GM20000 (cell line): Measurements from ENCODE around the gene ETNK1.

Experiments
- DNase-seq: peaks from one replicate; pipeline ENCODE4 v3.0.0; 2012; ENCODE audit warnings: low spot score
- CTCF ChIP-seq: IDR thresholded peaks from 2 replicates; pipeline ENCODE4 v1.5.1; 2012; ENCODE audit warnings: mild to moderate bottlenecking, control low read depth; ENCODE audit errors: extremely low read depth, missing control alignments

The ETNK1 gene

DNA sequence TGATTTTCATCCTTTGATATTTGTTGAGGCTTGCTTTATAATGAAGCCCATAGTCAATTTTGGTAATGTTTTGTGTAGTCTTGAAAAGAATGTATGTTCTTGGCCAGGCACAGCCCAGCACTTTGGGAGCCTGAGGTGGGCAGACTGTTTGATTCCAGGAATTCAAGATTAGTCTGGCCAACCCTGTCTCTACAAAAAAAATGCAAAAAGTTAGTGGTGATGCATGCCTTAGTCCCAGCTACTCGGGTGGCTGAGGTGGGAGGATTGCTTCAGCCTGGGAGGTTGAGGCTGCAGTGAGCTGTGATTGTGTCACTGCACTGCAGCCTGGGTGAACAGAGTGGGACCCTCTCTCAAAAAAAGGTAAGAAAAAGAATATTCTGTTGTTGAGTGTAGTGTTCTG is 10.8 kb downstream of the ETNK1 start:
- no peak for TF ChIP-seq CTCF
- DNase-seq = no peak

- TF ChIP-seq CTCF = no peak
- DNase-seq = no peak
Observed at GRCh38 chr12:22640851-22641250, 15.9 kb downstream of the ETNK1 start.

DNA sequence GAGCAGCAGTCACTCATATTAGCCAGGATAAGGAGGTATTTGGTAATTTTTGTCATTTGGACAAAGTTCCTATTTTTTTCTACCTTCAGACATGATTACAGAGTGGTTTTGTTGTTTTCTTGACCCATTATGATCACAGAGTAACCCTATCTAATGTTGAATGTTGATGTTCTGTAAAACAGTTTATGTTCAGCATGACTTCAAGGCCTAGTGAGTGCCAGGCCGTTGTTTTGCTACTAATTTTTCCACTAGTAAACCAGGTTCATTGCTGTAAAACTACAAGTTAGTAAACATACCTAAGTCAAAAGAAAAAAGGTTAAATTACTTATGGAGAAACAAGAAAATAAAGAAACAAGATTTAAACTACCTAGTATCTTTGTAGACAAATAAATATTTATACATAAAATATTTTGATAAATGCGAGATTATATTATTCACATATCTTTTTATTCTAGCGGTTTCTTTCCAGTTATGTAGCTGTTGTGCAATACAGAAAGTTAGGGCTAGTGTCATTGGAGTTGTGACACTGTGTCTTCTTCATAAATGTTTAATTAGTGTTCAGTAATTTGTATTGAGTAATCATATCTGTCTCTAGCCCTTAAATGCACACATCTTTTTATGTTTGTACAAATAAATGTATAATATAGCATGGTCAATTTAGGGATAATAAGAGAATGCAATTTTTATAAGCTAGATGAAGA is 16.5 kb downstream of the ETNK1 start:
- TF ChIP-seq CTCF = no peak
- DNase-seq = no peak

- DNase-seq = no peak
- TF ChIP-seq CTCF = no peak
Observed at GRCh38 chr12:22648668-22649067, 23.7 kb downstream of the ETNK1 start.

DNA sequence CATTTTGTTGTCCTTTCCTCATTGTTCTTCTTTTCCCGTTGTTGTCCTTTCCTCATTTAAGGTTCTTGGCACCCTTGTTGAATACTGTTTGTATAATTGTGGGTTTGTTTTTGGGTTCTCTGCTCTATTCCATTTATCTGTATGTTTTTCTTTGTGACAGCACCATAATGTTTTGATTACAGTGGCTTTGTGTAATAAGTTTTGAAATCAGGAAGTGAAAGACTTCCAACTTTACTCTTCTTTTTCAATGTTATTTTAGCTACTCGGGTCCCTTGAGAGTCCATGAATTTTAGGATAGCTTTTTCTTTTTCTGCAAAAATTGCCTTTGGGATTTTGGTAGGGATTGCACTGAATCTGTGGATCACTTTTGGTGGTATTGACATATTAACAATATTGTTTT is 28.1 kb downstream of the ETNK1 start:
- no peak for DNase-seq
- no peak for TF ChIP-seq CTCF

DNA sequence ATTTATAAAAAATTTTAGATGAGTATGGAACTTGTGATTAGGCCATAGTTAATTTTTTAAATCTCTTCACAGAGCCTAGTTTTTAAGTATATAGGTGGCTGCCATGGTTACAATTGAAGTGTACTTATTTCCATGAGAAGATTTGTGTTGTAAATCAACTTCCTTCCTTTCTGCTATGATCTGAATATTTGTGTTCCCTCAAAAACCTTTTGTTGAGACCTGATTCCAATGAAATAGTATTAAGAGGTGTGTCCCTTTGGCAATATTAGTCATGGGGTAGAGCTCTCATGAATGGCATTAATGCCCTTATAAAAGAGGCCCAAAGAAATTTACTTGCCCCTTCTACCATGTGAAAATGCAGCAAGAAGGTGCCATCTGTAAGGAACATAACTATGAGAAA is 28.8 kb downstream of the ETNK1 start:
- TF ChIP-seq CTCF = no peak
- DNase-seq = no peak

- no peak for DNase-seq
- no peak for TF ChIP-seq CTCF
Observed at GRCh38 chr12:22656376-22656775, 31.4 kb downstream of the ETNK1 start.
